Thyroid gland (tissue), 4 donors: ENCODE results near the gene RASSF1.

ENCODE experiments used
- CTCF ChIP-seq, 6 experiments: fragments of 200-600 bp in 3 of 6; fragments of 450-650 bp in 3 of 6; sonication (generic) in 3 of 6; IDR thresholded peaks; one replicate each; pipeline ENCODE4 v1.5.1; 2016 to 2019; ENCODE audit warnings: antibody characterized with exemption in 6 of 6, mild to moderate bottlenecking in 2 of 6, inconsistent platforms in 1 of 6, moderate library complexity in 1 of 6
- POLR2A ChIP-seq, 2 donors: fragments of 450-650 bp; IDR thresholded peaks; one replicate each; pipeline ENCODE4 v1.6.1; 2017; ENCODE audit warnings: antibody characterized with exemption in 2 of 2, mild to moderate bottlenecking in 2 of 2, moderate library complexity in 1 of 2

GRCh38 chr3:50389414-50389767, 48.8 kb upstream of the RASSF1 start:
- TF ChIP-seq CTCF (IDR thresholded peaks at IDR 0.05), result no peak
- no peak for TF ChIP-seq POLR2A (IDR thresholded peaks at IDR 0.05)
